CD4-positive, alpha-beta T cell (primary cell): ENCODE measurements around the gene RPL13A. TPM values are rescaled to one million over a fixed set of nuclear protein-coding genes. Genes with fewer than 3 reads are reported as not detected.

Experiments used
- ATAC-seq: fragments of 200-7000 bp; cut with Tn5 transposase; one replicate; pipeline ENCODE4 v1.10.0; 2022; ENCODE audit warnings: mild to moderate bottlenecking; ENCODE audit not compliant: poor library complexity
- CTCF ChIA-PET: fragments of 350-600 bp; sonication (Branson Sonifier 250); formaldehyde crosslinking; loops from one replicate; lab custom pipeline; 2021; ENCODE audit warnings: antibody characterized with exemption, inconsistent platforms; lab: Charles Lee
- POLR2A ChIA-PET: fragments of 350-600 bp; sonication (Branson Sonifier 250); formaldehyde crosslinking; loops from one replicate; lab custom pipeline; 2021; ENCODE audit warnings: antibody characterized with exemption, inconsistent platforms; lab: Charles Lee
- DNase-seq, 14 experiments: peaks; one replicate each; pipeline ENCODE4 v3.0.0-alpha.2; 2013 to 2020; ENCODE audit warnings: mixed read lengths in 2 of 14
- H3K27ac ChIP-seq, 2 donors: one replicate each; pipeline versions ENCODE4 v1.5.1 to v1.7.0; 2013; ENCODE audit warnings: low read length in 2 of 2, low read depth in 1 of 2, mild to moderate bottlenecking in 1 of 2
- H3K27me3 ChIP-seq, 2 experiments: 1 replicate in 1 of 2; 2 replicates in 1 of 2; pipeline versions ENCODE4 v1.6.1 to v1.7.0; 2013; ENCODE audit warnings: low read length in 2 of 2, control low read depth in 1 of 2, mild to moderate bottlenecking in 1 of 2, moderate library complexity in 1 of 2; ENCODE audit not compliant: insufficient read depth in 2 of 2, control insufficient read depth in 1 of 2
- H3K36me3 ChIP-seq: one replicate; pipeline ENCODE4 v1.6.1; 2013; ENCODE audit warnings: low read length, control low read depth; ENCODE audit not compliant: insufficient read depth
- H3K4me1 ChIP-seq: one replicate; pipeline ENCODE4 v1.6.1; 2013; ENCODE audit warnings: low read length, control low read depth; ENCODE audit not compliant: insufficient read depth
- H3K4me3 ChIP-seq: one replicate; pipeline ENCODE4 v1.5.1; 2013; ENCODE audit warnings: mild to moderate bottlenecking, low read length, moderate library complexity
- H3K9me3 ChIP-seq, 2 experiments: 1 replicate in 1 of 2; 2 replicates in 1 of 2; pipeline versions ENCODE4 v1.6.1 to v1.7.0; 2013; ENCODE audit warnings: low read length in 2 of 2, mild to moderate bottlenecking in 2 of 2, control low read depth in 1 of 2, moderate library complexity in 1 of 2; ENCODE audit not compliant: control insufficient read depth in 1 of 2, insufficient read depth in 1 of 2
- H3K27ac Mint-ChIP-seq: one replicate; pipeline ENCODE4 v1.8.0; 2020; ENCODE audit warnings: mixed read lengths
- H3K27me3 Mint-ChIP-seq: one replicate; pipeline ENCODE4 v1.8.0; 2021; ENCODE audit warnings: mixed read lengths
- H3K36me3 Mint-ChIP-seq: one replicate; pipeline ENCODE4 v1.8.0; 2021; ENCODE audit warnings: low read depth, mixed read lengths
- H3K4me1 Mint-ChIP-seq: one replicate; pipeline ENCODE4 v1.8.0; 2021; ENCODE audit warnings: low read depth, mixed read lengths
- H3K4me3 Mint-ChIP-seq: one replicate; pipeline ENCODE4 v1.8.0; 2020; ENCODE audit warnings: mild to moderate bottlenecking, mixed read lengths
- H3K9me3 Mint-ChIP-seq: one replicate; pipeline ENCODE4 v1.8.0; 2020; ENCODE audit warnings: mixed read lengths
- CTCF ChIP-seq: fragments of 200-600 bp; IDR thresholded peaks from one replicate; pipeline ENCODE4 v1.8.0; 2022; ENCODE audit warnings: antibody characterized with exemption, mild to moderate bottlenecking
- intact Hi-C, 2 experiments: fragments of 100-400 bp; cut with DNase I in 1 of 2; cut with micrococcal nuclease in 1 of 2; formaldehyde crosslinking; loops; one replicate each; pipeline versions ENCODE4 v1.15.1 to v1.9.0; 2023 to 2025; cut with DNase I, micrococcal nuclease
- polyA plus RNA-seq, 2 donors: library from polyadenylated mRNA; unstranded; fragments of 120-200 nt; gene quantifications; one replicate each; pipeline ENCODE4 v1.2.1, GENCODE V29; 2013
- total RNA-seq, 174 experiments: library from RNA in 2 of 174; stranded (reverse) in 2 of 174; gene quantifications; one replicate each; pipeline ENCODE4 v1.2.3 and lab custom pipeline; 2021 to 2026

The RPL13A gene
- 1,000 to 10,000 TPM; 5,328 to 5,481 TPM for total RNA-seq
- 6,649 TPM for polyA plus RNA-seq (2013, experiment 1 of 2)
- 6,581 TPM for polyA plus RNA-seq (2013, experiment 2 of 2)
- total RNA-seq (lab: John Stamatoyannopoulos, UW), result 1,467 to 4,298 (median 2,570) reads per million in 172 experiments

DNA sequence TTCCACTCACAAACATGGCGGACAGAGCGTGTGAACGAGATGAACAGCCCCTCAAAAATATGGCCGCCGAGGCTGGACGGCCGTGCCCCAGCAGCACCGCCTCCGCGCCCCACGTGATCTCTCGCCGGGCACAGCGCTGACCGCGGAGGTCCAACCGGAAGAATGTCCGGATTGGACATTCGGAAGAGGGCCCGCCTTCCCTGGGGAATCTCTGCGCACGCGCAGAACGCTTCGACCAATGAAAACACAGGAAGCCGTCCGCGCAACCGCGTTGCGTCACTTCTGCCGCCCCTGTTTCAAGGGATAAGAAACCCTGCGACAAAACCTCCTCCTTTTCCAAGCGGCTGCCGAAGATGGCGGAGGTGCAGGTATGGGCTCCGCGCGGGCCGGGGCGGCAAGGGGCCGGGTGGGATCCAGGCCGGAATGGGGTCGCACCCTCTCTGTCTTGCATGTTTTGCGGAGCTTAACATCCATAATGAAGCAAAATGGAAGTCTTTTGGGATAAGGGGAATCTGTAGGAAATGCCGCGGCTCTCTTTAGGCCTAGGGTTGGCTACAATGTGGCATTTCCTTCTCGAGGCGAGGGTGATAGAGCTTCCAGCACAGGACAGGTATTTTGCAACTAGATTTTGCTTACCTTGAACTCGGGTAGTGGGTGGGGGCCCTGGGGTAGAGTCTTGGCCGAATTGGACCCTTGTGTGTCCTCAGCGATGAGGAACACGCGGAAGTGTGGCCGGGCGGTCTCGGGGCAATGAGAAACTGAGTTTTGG is at the start of gene RPL13A:
Gene RPL13A (plus strand): TSS at position 332 of the 769 bp plus-strand sequence. CDS start 22 bp downstream, at position 354.
- DNase-seq (peak; percentile 98 to 100 (median 99)), ATAC-seq (peak; percentile 86)
- intact Hi-C loops, result loop anchor here (1.0 to 10.0 kb wide), 4 partner anchors 9 to 403 kb away; partner anchors contain the start of genes ALDH16A1 (in 1 of the 2), FLT3LG (in 1 of the 2), RPS11 (in 1 of the 2) and SNRNP70 (in 1 of the 2)
- Mint-ChIP-seq H3K4me3 (peak within 1 kb of the TSS; percentile 91), H3K9me3 (no peaks in the 10 kb centered on the region), H3K27me3 (no peaks in the 10 kb centered on the region), H3K36me3 (peaks cover 91% of the 10 kb centered on the region), H3K27ac (peak within 1 kb of the TSS; percentile 92), H3K4me1 (peaks cover 55% of the 10 kb centered on the region)
- no peak for TF ChIP-seq CTCF
- CTCF ChIA-PET, result interaction anchor here (0.8 to 1.5 kb wide), 5 partner anchors 11 to 83 kb away, joined by 3 to 5 read pairs (median 4); no protein-coding TSS in a partner anchor
- no peaks in the 10 kb centered on the region for H3K27me3 ChIP-seq
- peaks cover 64% of the 10 kb centered on the region for H3K4me1 ChIP-seq
- H3K4me3 ChIP-seq, result peak within 1 kb of the TSS; percentile 77
- H3K9me3 ChIP-seq, result peaks cover 0 to 3% of the 10 kb centered on the region in 2 experiments
- peaks cover 82% of the 10 kb centered on the region for H3K36me3 ChIP-seq
- POLR2A ChIA-PET, result interaction anchor here (0.7 to 3.5 kb wide), 17 partner anchors 9 to 189 kb away, joined by 3 to 52 read pairs (median 5); partner anchors contain the start of genes ALDH16A1, PIH1D1, RPS11 and RRAS
- peak within 1 kb of the TSS; percentile 60 to 81 for H3K27ac ChIP-seq

GRCh38 chr19:49438261-49438660 is 49.1 kb upstream of the RPL13A start:
- ChIA-PET CTCF (no interaction called here), POLR2A (no interaction called here)
- intact Hi-C loops, result no loop called here
- Mint-ChIP-seq H3K9me3 (no peaks in the 10 kb centered on the region), H3K27ac (no peak overlapping the region), H3K36me3 (peaks cover 1% of the 10 kb centered on the region), H3K4me1 (peaks cover 43% of the 10 kb centered on the region), H3K27me3 (peaks cover 92% of the 10 kb centered on the region), H3K4me3 (no peak overlapping the region)
- Histone ChIP-seq H3K36me3 (no peaks in the 10 kb centered on the region), H3K27me3 (peaks cover 87 to 88% of the 10 kb centered on the region in 2 experiments), H3K4me1 (peaks cover 42% of the 10 kb centered on the region), H3K4me3 (no peak overlapping the region), H3K27ac (no peak overlapping the region), H3K9me3 (peaks cover 0 to 23% of the 10 kb centered on the region in 2 experiments)
- TF ChIP-seq CTCF, result no peak
- DNase-seq (no peak), ATAC-seq (no peak)

DNA sequence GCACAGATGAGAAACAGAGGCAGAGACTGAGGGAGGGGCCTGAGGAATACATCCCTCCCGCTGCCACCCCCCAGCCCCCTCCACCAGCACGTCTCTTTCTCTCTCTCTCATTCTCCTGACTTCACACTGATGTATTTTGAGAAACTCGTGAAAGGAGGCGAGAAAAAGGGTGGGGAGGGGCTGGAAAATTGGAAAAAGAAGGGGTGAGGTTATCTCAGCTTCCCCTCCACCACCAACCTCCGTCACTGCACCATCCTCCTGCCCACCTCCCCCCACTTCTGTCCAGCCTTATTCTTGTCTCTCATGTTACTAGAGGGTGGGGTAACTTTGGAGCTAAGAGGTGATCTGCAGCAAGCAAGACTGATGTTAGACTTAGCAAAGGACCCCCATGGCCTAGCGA is 47.6 kb upstream of the RPL13A start:
- H3K4me3 Mint-ChIP-seq, result peak overlapping the region; percentile 50
- peaks cover 0 to 11% of the 10 kb centered on the region in 2 experiments for H3K9me3 ChIP-seq
- no peak overlapping the region for H3K27ac Mint-ChIP-seq
- H3K4me3 ChIP-seq, result no peak overlapping the region
- DNase-seq, result no peak
- H3K36me3 ChIP-seq, result no peaks in the 10 kb centered on the region
- H3K27ac ChIP-seq, result no peak overlapping the region
- no peak for ATAC-seq
- CTCF ChIA-PET, result interaction anchor here (1.5 kb wide), 1 partner anchor 48 kb away, joined by 4 read pairs; no protein-coding TSS in a partner anchor
- peaks cover 8% of the 10 kb centered on the region for H3K36me3 Mint-ChIP-seq
- TF ChIP-seq CTCF, result no peak
- H3K27me3 Mint-ChIP-seq, result peaks cover 84% of the 10 kb centered on the region
- peaks cover 71 to 72% of the 10 kb centered on the region in 2 experiments for H3K27me3 ChIP-seq
- H3K4me1 Mint-ChIP-seq, result peaks cover 50% of the 10 kb centered on the region
- no peaks in the 10 kb centered on the region for H3K9me3 Mint-ChIP-seq
- POLR2A ChIA-PET, result no interaction called here
- intact Hi-C loops, result loop anchor here in 1 of 2 experiments (5.0 to 10.0 kb wide), 2 partner anchors 108 to 445 kb away; partner anchors contain the start of genes GYS1 and RUVBL2
- H3K4me1 ChIP-seq, result peaks cover 44% of the 10 kb centered on the region
